PC-3 (cell line): ENCODE results near the gene RNF38. TPM values are rescaled to one million over a fixed set of nuclear protein-coding genes. Genes with fewer than 3 reads are reported as not detected.

Experiments
- ATAC-seq: fragments of 200-7000 bp; cut with Tn5 transposase; 2 replicates; pipeline ENCODE4 v1.9.1; 2020; ENCODE audit warnings: mild to moderate bottlenecking, moderate library complexity
- BruUV-seq: library from RNA; stranded (reverse); fragments of 400-500 nt; replicated peaks from 2 replicates; lab custom pipeline; 2021; lab: Mats Ljungman, UMichigan
- CTCF ChIA-PET: fragments of 300-600 bp; sonication (Branson Sonifier 250); formaldehyde crosslinking; loops from one replicate; lab custom pipeline; 2022; ENCODE audit warnings: antibody characterized with exemption; lab: Charles Lee
- POLR2A ChIA-PET: fragments of 300-600 bp; sonication (Branson Sonifier 250); formaldehyde crosslinking; loops from one replicate; lab custom pipeline; 2022; ENCODE audit warnings: antibody characterized with exemption; ENCODE audit not compliant: unreplicated experiment; lab: Charles Lee
- DNase-seq: peaks from one replicate; pipeline ENCODE4 v3.0.0-alpha.2; 2015
- H2AFZ ChIP-seq: fragments of 300-600 bp; sonication (generic); 2 replicates; pipeline ENCODE4 v1.6.0; 2016; ENCODE audit warnings: antibody characterized with exemption, low read length
- H3F3A ChIP-seq: fragments of 300-600 bp; sonication (generic); one replicate; pipeline ENCODE4 v1.6.0; 2017; ENCODE audit warnings: antibody characterized with exemption, low read length, control low read depth, mild to moderate bottlenecking; ENCODE audit not compliant: unreplicated experiment
- H3K27ac ChIP-seq: fragments of 300-600 bp; sonication (generic); 2 replicates; pipeline ENCODE4 v1.5.1; 2016; ENCODE audit warnings: mild to moderate bottlenecking, low read length
- H3K27me3 ChIP-seq: fragments of 300-600 bp; sonication (generic); 2 replicates; pipeline ENCODE4 v1.6.1; 2016; ENCODE audit warnings: low read length, mixed read lengths
- H3K36me3 ChIP-seq: fragments of 300-600 bp; sonication (generic); 2 replicates; pipeline ENCODE4 v1.6.1; 2016; ENCODE audit warnings: low read depth, mixed run types, low read length, mixed read lengths
- H3K4me1 ChIP-seq: fragments of 300-600 bp; sonication (generic); 2 replicates; pipeline ENCODE4 v1.5.1; 2016; ENCODE audit warnings: low read length; ENCODE audit not compliant: insufficient read depth
- H3K4me2 ChIP-seq: fragments of 300-600 bp; sonication (generic); 2 replicates; pipeline ENCODE4 v1.6.0; 2016; ENCODE audit warnings: low read length
- H3K4me3 ChIP-seq: fragments of 300-600 bp; sonication (generic); 2 replicates; pipeline ENCODE4 v1.5.1; 2016; ENCODE audit warnings: mild to moderate bottlenecking, low read length, mixed read lengths
- H3K79me2 ChIP-seq: fragments of 300-600 bp; sonication (generic); 2 replicates; pipeline ENCODE4 v1.6.1; 2017; ENCODE audit warnings: low read length, mixed read lengths
- H3K9ac ChIP-seq: fragments of 300-600 bp; sonication (generic); 2 replicates; pipeline ENCODE4 v1.6.0; 2016; ENCODE audit warnings: mild to moderate bottlenecking, low read length
- H3K9me2 ChIP-seq: fragments of 300-600 bp; sonication (generic); replicated peaks from 2 replicates; pipeline ENCODE4 v1.6.1; 2016; ENCODE audit warnings: mixed run types, low read length, mixed read lengths
- H3K9me3 ChIP-seq: fragments of 300-600 bp; sonication (generic); 2 replicates; pipeline ENCODE4 v1.6.1; 2016; ENCODE audit warnings: low read length, mixed read lengths
- H4K20me1 ChIP-seq: fragments of 300-600 bp; sonication (generic); 2 replicates; pipeline ENCODE4 v1.6.1; 2016; ENCODE audit warnings: low read length, mixed read lengths
- CTCF ChIP-seq: fragments of 300-600 bp; sonication (generic); conservative IDR thresholded peaks from 2 replicates; pipeline ENCODE4 v1.5.1; 2017; ENCODE audit warnings: antibody characterized with exemption, low read depth, mild to moderate bottlenecking, low read length
- EZH2 ChIP-seq: fragments of 300-600 bp; sonication (generic); IDR thresholded peaks from one replicate; pipeline ENCODE4 v1.6.1; 2017; ENCODE audit warnings: antibody characterized with exemption, mild to moderate bottlenecking, low read length; ENCODE audit not compliant: unreplicated experiment
- EZH2phosphoT487 ChIP-seq: fragments of 300-600 bp; sonication (generic); IDR thresholded peaks from 2 replicates; pipeline ENCODE4 v1.6.1; 2018; ENCODE audit warnings: mild to moderate bottlenecking, antibody characterized with exemption, low read length, borderline replicate concordance
- intact Hi-C: fragments of 100-400 bp; cut with micrococcal nuclease; formaldehyde crosslinking; loops from 2 replicates; pipeline ENCODE4 v1.9.0; 2023
- total RNA-seq: library from RNA; depleted of rRNA; stranded (reverse); fragments of >200 nt; gene quantifications from 2 replicates; pipeline ENCODE4 v1.2.3, GENCODE V29; 2014

The RNF38 gene
- total RNA-seq, 1 experiment from 2014 or later, result 4.3 TPM

DNA sequence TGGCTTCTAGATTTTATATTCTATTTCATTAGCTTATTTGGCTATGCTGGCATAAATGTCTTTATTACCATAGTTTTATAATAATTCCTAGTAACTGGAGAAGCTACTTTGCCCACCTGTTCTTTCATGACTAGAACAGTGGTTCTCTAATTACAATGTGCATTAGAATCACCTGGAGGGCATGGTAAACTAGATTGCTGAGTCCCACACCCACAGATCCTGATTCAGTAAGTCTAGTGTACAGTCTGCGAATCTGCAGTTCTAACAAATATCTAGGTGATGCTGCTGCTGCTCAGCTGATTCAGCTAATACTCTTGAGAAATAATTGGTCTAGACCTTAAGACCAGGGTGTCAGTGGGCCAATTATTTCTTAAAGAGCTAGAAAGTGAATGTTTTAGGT lies 35.5 kb downstream of the RNF38 start:
- Histone ChIP-seq H3K9me2 (no peaks in the 10 kb centered on the region), H2AFZ (no peak overlapping the region), H3F3A (no peaks in the 10 kb centered on the region), H3K27ac (no peak overlapping the region), H4K20me1 (no peaks in the 10 kb centered on the region), H3K9me3 (no peaks in the 10 kb centered on the region), H3K36me3 (peaks cover 19% of the 10 kb centered on the region), H3K27me3 (no peaks in the 10 kb centered on the region), H3K4me2 (no peak overlapping the region), H3K79me2 (no peaks in the 10 kb centered on the region), H3K4me1 (no peaks in the 10 kb centered on the region), H3K9ac (no peak overlapping the region), H3K4me3 (no peak overlapping the region)
- ATAC-seq (no peak), DNase-seq (no peak)
- ChIA-PET POLR2A (interaction anchor here (0.7 kb wide), 1 partner anchor 937 kb away, joined by 5 read pairs; no protein-coding TSS in a partner anchor), CTCF (no interaction called here)
- TF ChIP-seq EZH2 (no peak), CTCF (no peak)
- BruUV-seq, result no TSS peak
- intact Hi-C loops, result no loop called here

DNA sequence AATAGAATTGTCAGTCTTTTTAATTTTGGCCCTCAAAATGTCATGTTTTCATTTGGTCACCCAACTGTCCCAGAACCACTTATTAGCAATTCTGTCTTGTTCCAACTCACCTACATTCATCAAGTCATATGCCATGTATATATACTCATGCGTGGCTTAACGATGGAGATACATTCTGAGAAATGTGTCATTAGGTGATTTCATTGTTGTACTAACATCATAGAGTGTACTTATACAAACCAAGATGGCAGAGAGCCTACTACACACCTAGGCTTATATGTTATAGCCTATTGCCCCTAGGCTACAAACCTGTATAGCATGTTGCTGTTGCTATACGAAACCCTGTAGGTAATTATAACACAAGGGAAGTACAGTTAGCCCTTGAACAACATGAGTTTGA lies 36.6 kb downstream of the RNF38 start:
- Histone ChIP-seq H3K36me3 (peaks cover 9% of the 10 kb centered on the region), H3K4me1 (no peaks in the 10 kb centered on the region), H3K79me2 (no peaks in the 10 kb centered on the region), H3K9me3 (no peaks in the 10 kb centered on the region), H3K27me3 (no peaks in the 10 kb centered on the region), H4K20me1 (no peaks in the 10 kb centered on the region), H3K9me2 (no peaks in the 10 kb centered on the region), H3K4me2 (no peak overlapping the region), H3K4me3 (no peak overlapping the region), H3F3A (no peaks in the 10 kb centered on the region), H3K27ac (no peak overlapping the region), H3K9ac (no peak overlapping the region), H2AFZ (no peak overlapping the region)
- DNase-seq (no peak), ATAC-seq (no peak)
- POLR2A ChIA-PET, result no interaction called here
- BruUV-seq, result no TSS peak
- no peak for TF ChIP-seq EZH2
- intact Hi-C loops, result no loop called here
- CTCF ChIA-PET, result no interaction called here

DNA sequence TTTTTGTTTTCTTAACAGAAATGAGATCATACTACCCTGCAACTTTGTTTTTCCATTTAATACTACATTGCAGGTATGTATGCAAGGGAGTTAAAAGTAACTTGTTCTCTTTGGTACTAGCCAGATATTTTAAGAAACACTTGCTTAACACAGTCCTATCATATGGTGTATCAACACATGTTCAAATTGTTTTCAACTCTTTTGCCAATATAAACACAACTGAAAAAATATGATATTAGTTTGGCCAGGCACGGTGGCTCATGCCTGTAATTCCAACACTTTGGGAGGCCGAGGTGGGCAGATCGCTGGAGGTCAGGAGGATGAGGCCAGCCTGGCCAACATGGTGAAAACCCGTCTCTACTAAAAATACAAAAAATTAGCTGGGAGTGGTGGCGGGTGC lies 41.6 kb downstream of the RNF38 start:
- Histone ChIP-seq H3K9me3 (no peaks in the 10 kb centered on the region), H3K36me3 (no peaks in the 10 kb centered on the region; the same call in none of the 2 replicates), H3K4me1 (no peaks in the 10 kb centered on the region), H3K4me2 (no peak overlapping the region), H3K27me3 (no peaks in the 10 kb centered on the region), H3K79me2 (no peaks in the 10 kb centered on the region), H4K20me1 (no peaks in the 10 kb centered on the region), H3K9me2 (no peaks in the 10 kb centered on the region), H3K27ac (no peak overlapping the region), H3K4me3 (no peak overlapping the region), H2AFZ (no peak overlapping the region), H3F3A (no peaks in the 10 kb centered on the region), H3K9ac (no peak overlapping the region)
- ChIA-PET CTCF (no interaction called here), POLR2A (no interaction called here)
- TF ChIP-seq CTCF (no peak), EZH2phosphoT487 (no peak), EZH2 (no peak)
- BruUV-seq, result no TSS peak
- no peak for DNase-seq
- intact Hi-C loops, result no loop called here
- ATAC-seq, result no peak
